GM19025 (cell line): ENCODE measurements around the gene ZFX.
"Not testable (repeated sequence)": the region's sequence is repeated elsewhere in the genome, so short reads cannot be mapped to it uniquely, and the experiment has no call there.

ENCODE experiments used
- ATAC-seq: cut with Tn5 transposase; IDR thresholded peaks from one replicate; pipeline ENCODE4 v1.9.1; 2021; ENCODE audit warnings: mild to moderate bottlenecking, low read depth, moderate library complexity; ENCODE audit not compliant: unreplicated experiment

ZFX gene

GRCh38 chrX:24150898-24151297, 1.4 kb downstream of the ZFX start:
- ATAC-seq = no peak

DNA sequence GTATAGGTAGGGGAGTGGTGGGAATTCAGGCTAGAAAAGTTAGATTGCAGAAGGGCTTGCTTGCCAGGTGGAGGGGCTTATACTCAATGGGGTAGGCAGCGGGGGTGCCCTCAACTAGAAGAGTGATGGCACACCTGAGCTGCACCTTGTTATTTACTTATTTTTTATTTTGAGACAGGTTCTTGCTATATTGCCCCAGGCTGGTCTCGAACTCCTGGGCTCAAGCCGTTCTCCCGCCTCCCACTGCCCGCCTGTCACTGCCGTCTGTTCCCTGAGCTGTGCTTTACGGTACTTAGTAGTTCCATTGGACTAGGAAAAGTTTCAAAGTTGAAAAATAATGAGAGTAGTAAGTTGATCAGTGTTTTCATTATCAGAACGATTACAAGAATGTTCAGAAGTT, 2.0 kb downstream of the ZFX start:
- no peak for ATAC-seq

DNA sequence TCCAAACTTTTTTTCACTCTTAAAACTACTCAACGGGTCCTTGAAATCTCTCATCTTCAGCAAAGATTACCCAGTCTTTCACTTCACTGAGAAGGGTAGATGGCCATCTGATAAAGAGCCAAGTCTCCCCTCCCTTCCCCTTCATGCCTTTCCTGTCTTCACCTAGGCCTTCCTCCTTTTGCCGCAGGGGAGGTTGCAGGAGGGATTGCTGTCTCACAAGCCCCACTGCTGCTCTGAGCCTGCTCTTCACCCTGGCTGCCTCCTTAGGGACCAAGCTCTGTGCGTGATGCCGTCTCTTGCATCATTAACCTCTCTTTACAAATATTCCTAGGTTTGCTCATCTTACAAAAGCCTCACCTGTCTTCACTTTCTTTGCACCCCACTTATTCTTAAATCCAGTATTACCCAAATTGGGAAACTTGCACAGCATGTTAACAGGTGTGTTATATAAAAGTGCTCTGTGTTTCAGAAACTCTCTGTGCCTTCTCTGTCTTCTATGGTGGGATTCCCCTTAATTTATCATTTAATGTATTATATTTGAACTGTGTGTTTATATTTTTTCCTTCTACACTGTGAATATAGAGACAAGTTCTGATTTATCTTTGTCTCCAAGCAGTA, 3.8 kb downstream of the ZFX start:
- ATAC-seq = no peak

DNA sequence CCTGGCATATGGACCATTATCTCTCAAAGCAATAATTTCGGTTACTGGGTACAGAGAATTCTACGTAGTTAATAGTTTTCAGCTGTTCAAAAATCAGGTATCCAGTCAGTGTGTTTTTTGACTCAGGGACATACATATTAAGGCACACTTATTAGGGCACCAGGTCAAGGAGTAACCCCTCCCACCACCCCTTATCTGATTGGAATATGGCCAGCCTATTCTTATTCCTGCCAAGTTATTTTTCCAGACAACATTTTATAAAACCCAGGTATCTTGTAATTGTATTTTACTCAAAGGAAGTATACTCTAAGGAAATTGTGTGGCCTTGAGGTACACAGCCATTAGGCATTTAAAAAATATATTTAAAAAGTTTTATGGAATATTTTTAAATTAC, 4.3 kb downstream of the ZFX start:
- ATAC-seq = no peak

- no peak for ATAC-seq
These were observed 5.0 kb downstream of the ZFX start for GRCh38 chrX:24154490-24155034.

DNA sequence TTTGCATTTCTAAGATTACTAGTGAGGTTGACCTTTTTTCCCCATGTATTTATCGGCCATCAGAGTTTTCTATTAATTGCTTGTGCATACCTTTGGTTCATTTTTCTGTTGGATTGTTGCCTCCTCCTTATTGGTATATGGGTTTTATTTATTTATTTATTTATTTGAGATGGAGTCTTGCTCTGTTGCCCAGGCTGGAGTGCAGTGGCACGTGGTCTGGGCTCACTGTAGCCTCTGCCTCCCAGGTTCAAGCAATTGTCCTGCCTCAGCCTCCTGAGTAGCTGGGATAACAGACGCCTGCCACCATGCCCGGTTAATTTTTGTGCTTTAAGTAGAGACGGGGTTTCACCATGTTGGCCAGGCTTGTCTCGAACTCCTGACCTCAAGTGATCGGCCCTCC, 6.2 kb downstream of the ZFX start:
- not testable (repeated sequence) for ATAC-seq

DNA sequence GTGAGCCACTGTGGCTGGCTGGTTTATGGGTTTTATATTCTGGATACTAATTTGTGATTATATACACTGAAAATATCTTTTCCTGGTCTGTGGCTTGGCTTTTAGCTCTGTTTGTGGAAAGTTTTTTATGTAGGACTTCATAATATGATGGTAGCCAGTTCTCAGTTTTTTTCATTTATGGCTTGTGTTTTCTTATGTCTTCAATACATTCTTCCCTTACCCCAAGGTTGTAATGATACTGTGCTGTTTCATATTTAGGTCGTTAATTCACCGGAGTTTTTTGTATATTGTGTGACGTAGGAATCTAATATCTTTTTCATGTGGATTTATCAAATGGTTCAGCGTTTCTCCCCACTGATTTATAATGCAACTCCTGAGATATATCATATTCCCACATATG, 6.6 kb downstream of the ZFX start:
- no peak for ATAC-seq

DNA sequence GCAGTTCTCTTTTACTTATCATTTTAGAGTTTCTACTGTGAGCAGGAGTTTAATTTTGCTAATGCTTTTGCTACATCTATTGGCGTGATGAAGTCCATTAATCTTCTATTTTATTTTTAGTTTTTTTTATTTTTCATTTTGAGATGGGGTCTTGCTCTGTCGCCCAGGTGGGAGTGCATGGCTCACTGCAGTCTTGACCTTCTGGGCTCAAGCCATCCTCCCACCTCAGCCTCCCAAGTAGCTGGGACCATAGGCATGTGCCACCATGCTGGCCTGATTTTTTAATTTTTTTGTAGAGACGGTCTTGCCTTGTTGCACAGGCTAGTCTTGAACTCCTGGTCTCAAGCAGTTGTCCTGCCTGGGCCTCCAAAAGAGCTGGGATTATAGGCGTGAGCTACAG, 9.4 kb downstream of the ZFX start:
- ATAC-seq = no peak

- ATAC-seq = no peak
These were observed 16.5 kb downstream of the ZFX start for GRCh38 chrX:24166078-24166477.

DNA sequence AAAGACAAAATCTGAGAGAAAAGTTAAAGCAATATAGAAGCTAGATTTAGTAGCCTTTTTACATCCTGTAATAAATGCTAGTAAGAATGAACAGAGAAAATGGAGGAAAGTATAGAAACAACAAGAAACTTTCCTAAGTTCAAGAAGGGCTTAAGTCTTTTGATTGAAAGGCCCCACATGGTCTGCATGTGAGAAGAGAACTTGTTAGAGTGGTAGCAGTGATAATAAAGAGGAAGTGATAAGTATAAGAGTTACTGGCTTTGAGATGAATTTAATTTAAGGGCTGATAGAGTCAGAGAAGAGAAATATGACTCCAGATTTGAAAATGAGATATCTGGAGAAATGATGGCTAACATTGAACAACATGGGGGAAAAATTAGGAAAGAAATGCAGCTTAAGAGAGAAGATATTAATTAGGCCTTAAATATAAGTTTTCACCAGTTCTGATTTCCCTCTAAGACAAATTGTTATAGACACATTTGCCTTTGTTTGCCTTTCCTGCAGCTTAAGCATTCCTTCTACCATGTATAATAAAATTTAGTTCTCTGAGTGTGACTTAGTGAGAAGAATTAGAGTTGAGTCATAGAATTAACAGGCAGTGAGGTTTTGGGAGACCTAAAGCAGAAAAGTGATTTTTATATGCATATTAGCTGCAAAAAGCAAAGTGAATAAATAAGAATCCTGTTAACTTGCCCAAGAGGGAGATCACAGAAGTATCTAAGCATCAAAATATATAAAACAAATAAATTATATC, 18.4 kb downstream of the ZFX start:
- ATAC-seq = no peak

GRCh38 chrX:24168807-24169206, 19.3 kb downstream of the ZFX start:
- peak; percentile 77 for ATAC-seq

DNA sequence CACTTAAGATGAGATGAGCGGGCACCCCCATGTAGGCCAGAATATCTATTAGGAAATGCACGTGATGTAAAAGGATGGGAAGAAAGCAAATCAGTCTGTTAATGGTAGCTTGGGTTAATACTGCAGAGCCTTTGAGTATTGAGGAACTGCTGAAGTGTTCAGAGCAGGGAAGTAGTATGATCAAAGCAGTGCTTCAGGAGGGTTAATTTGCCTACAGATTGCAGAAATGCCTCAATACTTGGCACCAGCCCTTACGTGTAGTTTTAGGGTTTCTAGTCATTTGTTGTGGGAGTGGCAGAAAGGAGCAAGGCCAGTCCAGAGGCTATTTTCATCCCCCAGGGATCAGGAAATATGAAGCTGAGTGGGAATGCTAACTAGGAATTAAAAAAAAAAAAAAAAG, 19.7 kb downstream of the ZFX start:
- ATAC-seq = peak; percentile 66

DNA sequence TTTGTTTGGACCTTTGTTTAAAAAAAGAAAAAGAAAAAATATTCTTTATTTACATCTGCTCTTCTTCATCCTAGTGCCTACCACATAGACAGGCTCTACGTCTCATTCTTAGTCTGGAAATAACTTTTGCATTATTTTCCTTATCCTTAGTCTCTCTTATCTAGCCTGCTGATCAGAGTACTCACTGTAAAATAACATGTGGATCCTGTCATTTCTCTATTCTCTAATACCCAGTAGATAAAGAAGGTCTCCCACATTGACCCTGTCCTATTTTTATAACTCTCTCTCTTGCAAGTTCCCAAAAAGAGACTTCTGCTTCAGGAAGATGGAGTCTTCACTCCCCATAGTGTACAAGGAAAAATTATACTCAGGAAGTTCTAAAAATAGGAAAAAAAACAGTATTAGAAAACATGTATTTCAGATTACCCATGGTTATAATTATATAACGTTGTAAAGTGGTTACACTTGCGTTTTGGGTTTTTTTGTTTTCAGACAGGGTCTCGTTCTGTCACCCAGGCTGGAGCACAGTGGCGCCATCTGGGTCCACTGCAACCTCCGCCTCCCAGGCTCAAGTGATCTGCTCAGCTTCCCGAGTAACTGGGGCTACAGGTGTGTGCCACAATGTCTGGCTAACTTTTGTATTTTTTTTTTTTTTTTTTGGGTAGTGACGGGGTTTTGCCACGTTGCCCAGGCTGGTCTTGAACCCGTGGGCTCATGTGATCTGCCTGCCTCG, 23.8 kb downstream of the ZFX start:
- no peak for ATAC-seq

DNA sequence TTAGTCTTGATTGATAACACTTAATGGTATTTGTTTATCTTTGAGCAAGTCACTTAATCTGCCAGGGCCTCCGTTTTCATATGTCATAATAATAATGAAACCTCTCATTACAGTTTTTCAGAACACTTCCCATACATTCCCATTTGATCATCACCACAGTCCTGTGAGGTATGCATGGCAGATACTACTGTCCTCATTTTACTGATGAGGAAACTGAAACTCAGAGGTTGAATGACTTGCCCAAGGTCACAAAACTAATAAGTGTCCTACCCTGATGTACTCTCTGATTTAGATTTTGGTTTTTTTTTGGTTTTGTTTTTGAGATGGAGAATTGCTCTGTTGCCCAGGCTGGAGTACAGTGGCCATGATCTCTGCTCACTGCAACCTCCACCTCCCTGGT, 25.7 kb downstream of the ZFX start:
- ATAC-seq = no peak

GRCh38 chrX:24178441-24178840, 28.9 kb downstream of the ZFX start:
- no peak for ATAC-seq

DNA sequence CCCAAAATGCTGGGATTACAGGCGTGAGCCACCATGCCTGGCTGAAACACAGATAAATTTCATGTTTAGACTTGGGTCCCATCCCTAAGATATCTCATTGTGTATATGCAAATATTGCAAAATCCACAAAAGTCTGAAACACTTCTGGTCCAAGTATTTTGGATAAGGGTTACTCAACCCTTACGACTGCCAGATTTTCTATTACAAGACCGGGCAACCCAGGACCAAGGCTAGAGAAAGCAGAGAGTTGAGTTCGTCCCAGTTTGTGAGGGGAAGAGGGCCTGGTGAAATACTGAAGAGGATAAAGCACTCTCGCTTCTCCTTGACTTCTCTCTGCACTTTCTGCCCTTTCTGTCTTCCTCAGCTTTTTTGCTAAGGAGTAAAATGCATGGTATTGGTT, 34.5 kb downstream of the ZFX start:
- no peak for ATAC-seq

DNA sequence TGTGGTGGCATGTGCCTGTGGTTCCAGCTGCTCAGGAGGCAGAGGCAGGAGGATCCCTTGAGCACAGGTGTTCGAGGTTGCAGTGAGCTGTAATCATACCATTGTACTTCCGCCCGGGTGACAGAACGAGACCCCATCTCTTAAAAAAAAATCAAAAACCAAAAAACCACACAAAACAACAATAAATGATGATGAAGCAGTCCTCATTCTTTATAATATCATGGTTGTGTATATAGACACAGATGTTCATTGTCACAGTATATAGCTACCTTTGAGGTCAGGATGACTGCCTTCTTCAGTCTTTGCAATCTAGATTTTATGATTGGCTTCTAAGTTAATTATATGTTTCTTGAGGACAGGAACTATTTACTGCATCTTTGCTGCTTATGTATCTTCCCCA, 37.0 kb downstream of the ZFX start:
- no peak for ATAC-seq

GRCh38 chrX:24186986-24187385, 37.5 kb downstream of the ZFX start:
- ATAC-seq = no peak

GRCh38 chrX:24189490-24189889, 40.0 kb downstream of the ZFX start:
- no peak for ATAC-seq

DNA sequence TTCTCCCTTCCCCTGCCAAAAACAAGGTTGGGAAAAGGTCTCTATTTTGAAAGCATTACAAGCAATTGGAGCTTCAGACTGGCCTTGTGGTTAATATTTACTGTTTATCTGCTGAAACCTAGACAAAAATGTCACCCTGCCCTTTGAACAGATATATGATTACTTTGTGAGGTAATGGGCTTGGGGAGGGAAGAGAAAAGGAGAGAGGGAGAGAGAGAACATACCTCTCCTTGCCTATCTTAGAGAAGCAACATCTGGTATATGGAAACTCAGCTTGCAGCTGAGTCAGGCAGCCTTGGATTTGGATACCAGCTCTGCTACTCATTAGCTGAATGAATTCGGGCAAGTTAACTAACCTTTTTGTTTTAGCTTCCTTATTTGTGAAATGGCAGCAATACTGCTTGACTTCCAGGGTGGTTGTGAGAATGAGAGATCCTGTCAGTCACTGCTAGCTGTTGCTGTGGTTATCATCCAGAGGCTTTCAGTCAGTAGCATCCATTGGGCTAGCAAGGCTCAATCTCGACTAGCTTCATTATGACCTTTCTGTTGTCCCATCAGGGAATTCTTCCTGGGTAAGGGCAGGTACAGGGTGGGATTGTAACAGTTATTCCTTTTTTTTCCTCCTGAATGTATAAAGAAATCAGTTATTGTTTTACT, 41.1 kb downstream of the ZFX start:
- no peak for ATAC-seq

- no peak for ATAC-seq
These were observed 47.0 kb downstream of the ZFX start for GRCh38 chrX:24196509-24196908.
